HG02642 (cell line): ENCODE data around the gene TOMM22.
A peak's percentile ranks its signal among the peaks of the same experiment; 100 is the strongest.
"Not testable (repeated sequence)": the region's sequence is repeated elsewhere in the genome, so short reads cannot be mapped to it uniquely, and the experiment has no call there.

Experiments
- ATAC-seq: cut with Tn5 transposase; IDR thresholded peaks from one replicate; pipeline ENCODE4 v1.9.1; 2021; ENCODE audit warnings: mild to moderate bottlenecking; ENCODE audit not compliant: unreplicated experiment, poor library complexity

The TOMM22 gene

DNA sequence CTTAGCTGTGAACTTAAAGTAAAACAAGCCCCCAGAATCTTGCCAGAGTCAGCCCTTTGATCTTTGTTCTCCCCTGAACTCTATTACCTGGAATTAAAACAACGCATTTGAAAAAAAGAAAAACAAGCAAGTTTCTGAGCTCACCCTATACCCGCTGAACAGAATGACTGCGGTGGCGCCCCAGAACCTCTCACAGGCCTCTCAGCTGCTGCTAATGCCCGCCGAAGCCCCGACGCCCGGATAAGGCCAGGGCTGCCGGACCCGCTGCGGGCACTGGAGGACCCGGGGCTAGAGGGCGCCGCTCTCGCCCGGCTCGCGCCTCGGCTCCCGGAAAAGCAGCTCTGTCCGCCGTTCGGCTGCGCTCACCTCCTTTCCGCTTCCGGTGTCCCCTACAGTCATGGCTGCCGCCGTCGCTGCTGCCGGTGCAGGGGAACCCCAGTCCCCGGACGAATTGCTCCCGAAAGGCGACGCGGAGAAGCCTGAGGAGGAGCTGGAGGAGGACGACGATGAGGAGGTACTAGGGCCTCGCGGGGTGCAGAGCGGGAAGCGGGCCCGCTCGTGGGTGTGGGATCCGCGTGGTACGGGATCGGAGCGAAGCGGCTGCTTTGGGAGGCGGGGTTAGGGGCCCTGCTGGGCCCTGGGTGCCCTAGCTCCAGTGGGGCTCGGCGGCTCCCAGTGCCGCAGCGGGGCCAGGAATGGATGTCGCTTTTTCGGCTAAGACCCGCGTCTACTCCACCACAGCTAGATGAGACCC, at the start of gene TOMM22:
TOMM22 (plus strand) TSS at position 376 of the 754 bp plus-strand sequence; CDS start at position 398, 22 bp downstream.
- peak; percentile 97 for ATAC-seq

DNA sequence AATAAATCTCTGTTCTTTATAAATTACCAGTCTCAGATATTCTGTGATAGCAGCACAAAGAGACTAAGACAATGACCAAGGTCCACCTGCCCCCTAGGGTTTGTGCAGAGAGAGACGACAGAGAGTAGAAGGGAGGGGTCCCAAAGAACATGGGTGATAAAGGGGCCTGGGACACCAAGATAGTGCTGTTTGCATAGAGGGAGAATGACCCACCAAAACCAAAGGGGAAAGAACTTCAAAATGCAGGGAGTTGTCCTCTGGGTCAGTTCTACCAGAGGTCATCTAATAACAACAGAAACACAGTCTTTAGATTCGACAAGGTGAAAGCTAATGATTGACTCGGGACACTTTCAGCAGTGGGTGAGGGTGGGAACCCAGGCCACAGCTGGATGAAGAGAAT, 49.2 kb upstream of the TOMM22 start:
- ATAC-seq, result no peak

DNA sequence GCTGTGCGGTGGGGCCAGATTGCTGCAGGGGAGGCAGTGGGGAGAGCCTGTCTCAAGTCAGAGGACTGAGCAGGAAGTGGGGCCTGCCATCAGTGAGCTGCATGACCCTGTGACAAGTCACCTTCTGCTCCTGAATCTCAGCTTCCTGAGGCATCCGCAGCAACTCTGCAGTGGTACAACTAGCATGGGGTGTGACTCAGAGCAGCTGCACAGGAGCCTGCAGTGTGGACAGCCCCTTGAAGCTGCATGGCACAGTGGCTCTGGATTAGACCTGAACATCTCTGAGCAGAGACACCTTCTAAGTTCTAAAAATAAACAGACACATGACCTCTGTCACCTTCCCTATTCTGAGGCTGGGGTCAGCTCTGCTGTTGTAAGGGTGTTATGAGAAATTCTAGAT, 43.5 kb upstream of the TOMM22 start:
- ATAC-seq, result no peak

DNA sequence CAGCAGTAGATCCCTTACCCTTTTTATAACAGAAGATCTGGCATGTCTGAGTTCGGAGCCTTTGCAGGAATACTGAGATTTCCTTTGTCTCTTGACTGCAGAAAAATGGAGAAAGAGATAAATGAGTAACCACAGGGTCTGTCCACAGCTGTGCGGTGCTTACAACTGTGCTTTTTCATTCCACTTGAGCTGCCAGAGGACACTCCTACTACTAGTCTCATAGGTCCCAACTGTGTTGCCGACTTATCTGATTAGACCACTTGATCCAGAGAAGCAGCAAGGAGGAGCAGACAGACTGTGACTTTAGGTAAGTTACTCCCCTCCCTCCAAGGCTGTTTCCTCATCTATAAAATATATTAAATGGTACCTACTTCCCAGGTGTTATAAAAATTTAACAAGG, 43.0 kb upstream of the TOMM22 start:
- no peak for ATAC-seq

DNA sequence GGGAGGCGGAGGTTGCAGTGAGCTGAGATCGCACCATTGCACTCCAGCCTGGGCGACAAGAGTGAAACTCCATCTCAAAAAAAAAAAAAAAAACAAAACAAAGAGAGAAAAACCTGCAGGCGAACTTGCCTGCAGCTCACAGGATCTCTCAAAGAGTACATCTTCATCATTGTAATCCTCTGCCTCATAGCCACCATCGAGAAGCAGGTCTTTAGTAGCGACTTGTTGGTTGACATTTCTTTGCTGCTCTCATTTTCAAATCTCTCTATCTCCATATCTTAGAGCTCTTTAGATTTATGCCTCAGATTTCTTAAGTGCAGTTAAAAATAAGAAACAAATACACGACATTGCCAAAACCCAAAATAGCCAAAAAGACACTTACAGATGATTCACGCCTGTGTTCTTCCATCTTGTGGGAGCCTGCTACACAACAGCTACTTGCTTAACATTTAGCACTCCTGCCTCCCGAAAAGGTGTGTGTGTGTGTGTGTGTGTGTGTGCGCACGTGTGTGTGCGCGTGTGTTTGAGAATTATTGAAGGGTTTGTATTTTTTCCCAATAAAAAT, 40.2 kb upstream of the TOMM22 start:
- no peak for ATAC-seq

DNA sequence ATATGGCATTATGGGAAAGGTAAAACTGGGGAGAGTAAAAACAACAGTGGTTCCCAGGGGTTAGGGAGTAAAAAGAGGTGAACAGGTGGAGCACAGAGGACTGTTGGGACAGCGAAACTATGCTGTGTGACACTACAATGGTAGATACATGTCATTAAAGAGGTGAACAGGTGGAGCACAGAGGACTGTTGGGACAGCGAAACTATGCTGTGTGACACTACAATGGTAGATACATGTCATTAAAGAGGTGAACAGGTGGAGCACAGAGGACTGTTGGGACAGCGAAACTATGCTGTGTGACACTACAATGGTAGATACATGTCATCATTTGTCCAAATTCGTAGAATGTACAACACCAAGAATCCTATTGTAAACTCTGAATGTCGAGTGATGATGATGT, 37.5 kb upstream of the TOMM22 start:
- not testable (repeated sequence) for ATAC-seq

DNA sequence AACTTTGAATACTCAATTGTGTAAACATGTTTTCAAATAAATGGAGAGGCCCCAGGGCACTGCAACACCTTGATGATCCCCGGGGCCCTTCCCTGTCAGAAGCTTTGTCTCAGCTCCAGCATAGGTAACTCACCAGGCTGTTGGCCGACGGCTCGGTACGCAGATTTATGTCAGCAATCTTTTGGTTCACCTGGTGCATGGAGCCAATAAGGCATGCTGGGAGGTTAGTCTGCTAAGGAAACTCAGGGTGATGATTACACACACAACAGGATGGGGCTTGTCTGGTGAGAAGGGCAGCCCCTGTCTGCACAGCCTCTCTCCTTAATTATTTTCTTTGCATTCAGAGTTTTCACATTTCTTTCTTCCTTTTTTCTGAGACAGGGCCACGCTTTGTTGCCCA, 36.3 kb upstream of the TOMM22 start:
- ATAC-seq, result no peak

DNA sequence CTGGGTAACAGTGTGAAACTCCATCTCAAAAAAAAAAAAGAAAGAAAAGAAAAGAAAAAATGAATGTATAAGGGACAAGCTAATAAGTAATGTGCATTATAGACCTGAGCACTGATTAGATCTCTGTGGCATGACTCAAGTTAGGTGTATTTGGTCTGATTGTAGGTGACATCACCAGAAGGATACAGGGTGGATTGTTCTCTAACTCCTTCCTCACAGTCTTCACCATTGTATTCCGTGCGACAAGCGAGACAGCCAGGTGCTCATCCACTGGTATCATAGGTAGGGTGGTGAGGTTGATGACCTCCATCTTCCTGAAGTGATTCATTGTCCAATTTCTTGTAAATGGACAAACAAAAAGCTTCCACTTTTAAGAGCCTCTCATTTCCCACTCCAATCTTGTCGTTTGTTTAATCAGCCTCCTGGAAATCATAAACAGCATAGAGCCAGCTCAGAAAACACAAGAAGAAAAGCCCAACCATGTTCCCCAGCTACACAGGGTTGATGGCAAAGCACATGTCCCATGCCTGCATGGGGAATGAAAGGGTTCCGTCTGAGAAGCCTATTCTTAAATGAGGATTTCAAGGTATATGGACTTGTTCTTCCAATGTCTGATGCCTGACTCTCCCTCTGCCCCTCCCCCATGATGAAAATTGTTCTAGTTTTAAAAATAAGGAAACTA, 31.8 kb upstream of the TOMM22 start:
- ATAC-seq, result no peak

DNA sequence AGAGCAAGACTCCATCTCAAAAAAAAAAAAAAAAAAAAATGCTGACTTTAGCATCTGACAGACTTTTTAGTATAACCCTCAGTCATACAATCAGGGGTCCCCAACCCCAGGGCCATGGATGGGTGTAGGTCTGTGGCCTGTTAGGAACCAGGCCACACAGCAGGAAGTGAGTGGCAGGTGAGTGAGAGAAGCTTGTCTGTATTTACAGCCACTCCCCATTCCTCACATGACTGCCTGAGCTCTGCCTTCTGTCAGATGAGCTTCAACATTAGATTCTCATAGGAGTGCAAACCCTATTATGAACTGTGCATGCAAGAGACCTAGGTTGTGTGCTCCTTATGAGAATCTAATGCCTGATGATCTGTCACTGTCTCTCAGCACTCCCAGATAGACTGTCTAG, 28.9 kb upstream of the TOMM22 start:
- ATAC-seq, result no peak

DNA sequence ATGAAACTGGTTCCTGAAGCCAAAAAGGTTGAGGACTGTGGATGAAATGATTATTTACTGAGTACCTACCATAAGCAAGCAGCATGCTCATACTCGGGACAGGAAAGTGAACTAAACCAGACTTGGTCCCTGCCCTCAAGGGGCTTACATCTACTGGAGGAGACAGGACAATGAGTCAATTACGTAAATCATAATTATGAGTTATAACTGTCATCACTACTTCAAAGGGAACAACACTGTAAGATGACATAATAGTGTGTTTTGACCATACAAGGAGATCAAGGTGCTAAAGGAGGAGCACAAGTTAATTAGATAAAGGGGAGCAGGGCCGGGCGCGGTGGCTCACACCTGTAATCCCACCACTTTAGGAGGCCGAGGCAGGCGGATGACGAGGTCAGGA, 28.0 kb upstream of the TOMM22 start:
- no peak for ATAC-seq

DNA sequence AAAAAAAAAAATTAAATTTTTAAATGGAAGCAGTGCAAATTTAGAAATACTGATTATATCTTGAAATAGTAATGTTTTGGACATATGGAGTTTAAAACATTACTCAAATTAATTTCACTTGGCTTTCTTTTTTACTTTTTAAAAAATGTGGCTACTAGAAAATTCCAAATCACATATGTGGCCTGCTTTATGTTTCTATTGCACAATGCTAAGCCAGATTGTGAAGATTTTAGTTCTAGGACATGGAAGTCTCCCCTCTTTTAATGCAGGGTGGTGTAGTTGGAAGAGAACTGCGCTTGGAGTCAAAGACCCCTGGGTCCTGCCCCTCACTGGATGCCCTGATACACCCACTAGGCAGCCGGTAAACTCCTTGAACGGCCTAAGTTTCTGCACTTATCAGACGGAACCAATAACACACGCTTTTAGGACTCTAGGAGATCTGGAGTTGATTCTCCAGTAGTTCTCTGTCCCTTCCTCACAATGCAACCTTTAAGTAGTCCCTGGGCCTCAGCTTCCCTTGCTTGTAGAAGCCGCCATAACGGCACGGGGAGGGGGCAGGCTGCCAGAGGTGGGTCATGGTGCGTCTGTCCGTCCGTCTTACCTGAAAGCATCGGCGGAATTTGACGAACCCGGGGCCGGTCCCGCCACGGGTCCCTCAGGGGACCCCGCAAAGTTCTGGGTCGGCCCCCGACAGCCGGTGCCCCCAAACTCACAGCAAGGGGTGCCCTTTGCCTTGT, 26.1 kb upstream of the TOMM22 start:
- no peak for ATAC-seq

DNA sequence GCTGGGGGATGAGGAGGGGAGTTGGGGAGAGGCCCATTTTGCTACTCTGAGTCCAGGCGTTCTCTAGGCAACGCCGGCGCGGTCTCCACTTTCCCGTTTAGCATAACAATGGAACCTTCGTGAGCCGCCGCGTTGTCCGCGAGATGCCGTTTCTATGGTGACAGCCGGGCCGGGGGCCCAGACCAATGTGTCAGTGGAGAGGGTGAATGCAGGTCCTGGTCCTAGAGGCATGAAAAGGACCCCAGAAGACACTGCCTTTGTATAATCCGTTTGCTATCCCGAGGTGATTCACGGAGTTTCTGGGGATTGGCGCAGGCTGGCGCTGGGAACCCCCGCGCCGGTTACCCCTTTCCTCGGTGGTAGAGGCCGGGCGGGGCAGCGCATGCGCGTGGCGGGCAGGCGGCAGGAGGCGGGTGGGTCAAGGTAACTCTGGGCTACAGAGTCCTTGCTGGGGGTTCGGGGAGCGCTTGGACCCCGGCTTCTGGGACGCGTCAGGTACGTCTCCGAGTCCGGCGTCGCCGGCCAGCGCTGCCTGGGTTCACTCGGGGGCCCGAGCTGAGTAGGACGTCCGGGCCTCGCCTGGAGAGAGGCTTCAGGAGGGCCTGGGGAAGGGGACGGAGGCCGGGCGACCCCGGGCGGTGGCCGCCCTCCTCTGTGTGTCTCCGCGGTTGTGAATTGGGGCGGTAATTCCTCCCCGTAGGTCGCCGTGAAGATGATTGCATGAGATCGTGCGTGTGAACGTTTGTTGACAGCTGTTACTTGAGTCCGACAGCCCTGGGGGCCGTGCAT, 25.3 kb upstream of the TOMM22 start, which contains the start of the genes CBY1 and FAM227A:
CBY1 (plus strand) TSS at position 383 of the 789 bp plus-strand sequence. CDS start 11,417 bp downstream, outside the sequence.
FAM227A (minus strand) TSS at position 137 of the 789 bp plus-strand sequence. CDS start 6,224 bp downstream, outside the sequence.
- peak; percentile 89 for ATAC-seq

DNA sequence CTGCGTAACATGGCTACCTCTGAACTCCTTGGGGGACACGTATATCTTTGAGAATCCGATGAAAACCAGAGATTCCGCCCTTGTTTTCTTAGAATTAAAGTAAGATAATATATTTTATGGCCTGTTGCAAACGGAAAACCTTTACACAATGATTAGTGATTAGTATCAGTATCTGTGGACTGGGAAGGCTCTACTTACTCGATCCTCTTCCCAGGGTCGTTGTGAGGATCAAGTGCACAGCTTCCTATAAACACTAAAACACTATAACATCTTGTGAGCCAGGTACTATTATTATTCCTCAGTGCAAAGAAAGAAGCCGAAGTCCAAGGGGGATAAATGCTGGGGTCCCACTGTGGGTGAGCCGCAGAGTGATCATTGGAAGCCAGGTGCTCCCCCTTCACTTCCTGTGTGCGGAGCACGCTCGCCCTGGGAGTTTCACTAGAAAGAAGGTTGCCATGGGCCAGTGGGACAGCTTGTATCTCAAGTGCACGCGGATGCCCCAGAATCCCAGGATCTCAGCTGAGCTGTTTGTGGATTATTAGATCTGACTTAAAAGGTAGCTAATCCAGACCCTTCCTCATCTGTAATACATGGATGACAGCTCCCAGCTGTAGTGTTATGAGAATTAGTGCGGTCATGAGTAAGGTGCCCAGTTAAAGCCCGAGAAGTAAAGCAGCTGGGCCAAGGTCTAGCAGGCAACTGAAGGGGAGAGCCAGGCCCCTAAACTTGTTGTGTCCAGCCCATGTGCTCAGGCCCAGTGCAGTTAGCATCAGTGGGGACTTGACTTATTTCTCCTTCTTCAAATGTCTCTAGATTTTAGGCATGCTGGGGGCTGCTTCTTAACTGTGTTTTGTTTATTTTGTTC, 24.5 kb upstream of the TOMM22 start:
- no peak for ATAC-seq

DNA sequence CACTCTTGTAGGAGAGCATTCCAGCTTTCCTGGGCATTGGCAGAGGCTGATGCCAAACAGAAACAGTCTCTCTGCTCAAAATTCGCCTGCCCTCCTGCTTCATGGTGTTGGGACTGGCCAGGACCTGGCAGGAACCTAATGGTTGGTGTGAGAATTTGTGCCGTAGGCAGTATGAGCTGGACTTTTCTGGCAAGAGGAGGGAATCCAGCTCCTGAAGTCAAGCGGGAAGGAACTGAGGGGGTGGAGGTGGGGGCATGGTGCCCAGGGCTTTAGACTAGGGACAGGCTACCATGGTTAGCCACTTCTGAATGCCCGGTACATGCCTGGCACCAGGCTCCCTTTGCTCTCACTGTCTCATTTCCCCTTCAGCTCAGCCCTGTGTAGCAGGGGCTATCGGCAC, 6.9 kb upstream of the TOMM22 start:
- no peak for ATAC-seq

DNA sequence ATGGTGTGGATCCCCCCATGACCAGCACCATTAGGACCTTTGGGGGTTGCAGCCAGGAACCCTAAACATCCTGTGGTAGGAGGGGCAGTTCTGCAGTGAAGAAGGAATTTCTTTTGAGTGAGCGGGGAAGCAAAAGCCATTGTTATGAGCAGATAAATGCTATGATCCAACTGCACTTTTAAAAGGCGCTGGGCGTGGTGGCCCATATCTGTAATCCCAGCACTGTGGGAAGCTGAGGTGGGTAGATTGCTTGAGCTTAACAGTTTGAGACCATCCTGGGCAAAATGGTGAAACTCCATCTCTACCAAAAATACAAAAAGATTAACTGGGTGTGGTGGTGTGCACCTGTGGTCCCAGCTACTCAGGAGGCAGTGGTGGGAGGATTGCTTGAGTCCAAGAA, 5.9 kb upstream of the TOMM22 start:
- ATAC-seq, result no peak

DNA sequence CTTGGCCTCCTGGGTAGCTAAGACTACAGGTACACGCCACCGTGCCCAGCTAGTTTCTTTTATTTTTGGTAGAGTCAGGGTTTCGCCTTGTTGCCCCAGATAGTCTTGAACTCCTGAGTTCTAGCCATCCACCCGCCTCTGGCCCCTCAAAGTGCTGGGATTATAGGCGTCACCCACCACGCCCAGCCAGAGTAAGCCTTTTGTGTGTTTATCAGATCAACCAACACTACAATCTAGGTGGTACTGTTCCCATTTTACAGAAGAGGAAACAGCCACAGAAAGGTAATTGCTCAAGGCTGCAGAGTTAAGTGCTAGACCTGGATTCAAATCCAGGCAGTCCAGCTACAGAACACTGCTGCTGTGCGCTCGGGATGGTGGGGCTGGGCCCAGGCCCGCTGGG, 3.1 kb downstream of the TOMM22 start:
- ATAC-seq, result no peak

DNA sequence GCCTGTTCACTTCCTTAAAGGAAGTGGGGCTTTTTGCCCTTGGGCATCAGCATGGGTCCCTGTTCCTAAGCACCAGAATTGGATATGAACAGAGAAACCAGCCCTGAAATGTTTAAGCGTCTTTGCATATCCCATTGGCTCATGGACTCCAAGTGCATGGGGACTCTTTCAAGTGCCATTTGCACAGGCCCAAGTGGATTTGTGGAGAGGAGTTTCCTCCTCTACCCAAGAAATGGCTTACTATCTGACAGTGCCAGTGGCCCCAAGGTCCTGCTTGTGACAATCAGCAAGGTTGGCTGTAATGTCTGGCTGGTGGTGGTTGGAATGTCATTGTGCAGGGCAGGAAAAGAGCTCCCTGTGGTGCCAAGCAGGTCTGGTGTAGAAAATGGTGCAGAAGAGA, 4.0 kb downstream of the TOMM22 start:
- ATAC-seq, result no peak

DNA sequence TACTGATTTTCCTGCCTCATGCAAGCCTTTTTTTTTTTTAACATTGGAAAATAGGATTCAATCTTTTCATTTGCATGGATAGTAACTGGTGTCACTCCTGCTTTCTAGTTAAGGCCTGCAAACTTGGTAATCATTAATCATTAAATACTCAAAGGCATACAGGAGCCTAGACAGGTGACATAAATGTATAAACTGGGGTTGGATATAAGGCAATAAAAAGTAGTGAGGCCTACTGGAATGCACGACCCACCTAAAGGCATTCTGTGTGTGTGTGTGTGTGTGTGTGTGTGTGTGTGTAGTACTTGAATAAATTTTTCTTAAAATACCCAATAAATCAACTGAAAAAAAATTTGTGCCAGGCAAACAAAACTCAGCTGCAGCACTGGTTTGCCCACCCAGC, 7.9 kb downstream of the TOMM22 start:
- ATAC-seq, result no peak

DNA sequence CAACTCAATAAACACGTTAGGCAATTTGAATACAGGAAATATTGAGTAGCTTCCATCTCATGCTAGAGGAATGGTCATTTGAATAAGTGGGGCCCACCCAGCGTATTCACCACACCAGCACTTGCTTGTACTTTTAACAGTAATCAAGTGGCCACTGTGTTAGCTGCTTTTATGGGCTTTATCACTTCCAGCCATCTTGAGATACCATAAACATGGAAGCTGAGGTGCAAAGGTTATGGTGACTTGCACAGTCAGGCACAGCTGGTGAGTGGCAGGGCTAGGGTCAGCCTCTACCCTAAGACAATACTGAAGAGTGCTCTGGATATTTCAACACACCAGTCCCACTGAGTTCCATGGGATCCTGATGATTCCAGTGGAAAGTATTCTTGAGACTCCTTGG, 12.3 kb downstream of the TOMM22 start:
- no peak for ATAC-seq
